HG03521 (cell line): ENCODE data around the gene LMF2.
"Not testable (repeated sequence)": the region's sequence is repeated elsewhere in the genome, so short reads cannot be mapped to it uniquely, and the experiment has no call there.

Source experiments
- ATAC-seq: cut with Tn5 transposase; IDR thresholded peaks from one replicate; pipeline ENCODE4 v1.9.1; 2021; ENCODE audit warnings: mild to moderate bottlenecking, moderate library complexity; ENCODE audit not compliant: unreplicated experiment

The LMF2 gene

GRCh38 chr22:50507421-50507990 lies at the start of gene LMF2:
LMF2 (minus strand) TSS chr22:50507702; CDS start chr22:50507675, 27 bp downstream.
- ATAC-seq, result peak; percentile 57

GRCh38 chr22:50556703-50557102 lies 49.2 kb upstream of the LMF2 start:
- no peak for ATAC-seq

GRCh38 chr22:50553310-50553709 lies 45.8 kb upstream of the LMF2 start:
- no peak for ATAC-seq

GRCh38 chr22:50551160-50551752 lies 43.8 kb upstream of the LMF2 start:
- ATAC-seq, result no peak

DNA sequence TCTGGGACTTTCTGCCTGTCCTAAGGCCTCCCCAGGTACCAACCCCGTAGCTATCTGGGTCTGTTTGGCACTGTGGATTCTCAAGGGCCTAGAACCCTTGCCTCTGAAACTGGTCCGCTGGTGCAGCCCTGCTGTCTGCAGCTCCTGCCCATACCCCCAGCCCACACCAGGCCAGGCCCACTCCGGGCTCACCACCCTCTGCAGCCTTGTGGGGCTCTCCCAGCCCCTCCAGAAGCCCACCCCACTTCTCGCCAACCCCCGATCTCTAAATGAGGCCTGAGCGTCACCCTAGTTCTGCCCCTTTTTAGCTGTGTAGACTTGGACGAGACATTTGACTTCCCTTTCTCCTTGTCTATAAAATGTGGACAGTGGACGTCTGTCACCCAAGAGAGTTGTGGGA lies 42.9 kb upstream of the LMF2 start:
- ATAC-seq, result no peak

DNA sequence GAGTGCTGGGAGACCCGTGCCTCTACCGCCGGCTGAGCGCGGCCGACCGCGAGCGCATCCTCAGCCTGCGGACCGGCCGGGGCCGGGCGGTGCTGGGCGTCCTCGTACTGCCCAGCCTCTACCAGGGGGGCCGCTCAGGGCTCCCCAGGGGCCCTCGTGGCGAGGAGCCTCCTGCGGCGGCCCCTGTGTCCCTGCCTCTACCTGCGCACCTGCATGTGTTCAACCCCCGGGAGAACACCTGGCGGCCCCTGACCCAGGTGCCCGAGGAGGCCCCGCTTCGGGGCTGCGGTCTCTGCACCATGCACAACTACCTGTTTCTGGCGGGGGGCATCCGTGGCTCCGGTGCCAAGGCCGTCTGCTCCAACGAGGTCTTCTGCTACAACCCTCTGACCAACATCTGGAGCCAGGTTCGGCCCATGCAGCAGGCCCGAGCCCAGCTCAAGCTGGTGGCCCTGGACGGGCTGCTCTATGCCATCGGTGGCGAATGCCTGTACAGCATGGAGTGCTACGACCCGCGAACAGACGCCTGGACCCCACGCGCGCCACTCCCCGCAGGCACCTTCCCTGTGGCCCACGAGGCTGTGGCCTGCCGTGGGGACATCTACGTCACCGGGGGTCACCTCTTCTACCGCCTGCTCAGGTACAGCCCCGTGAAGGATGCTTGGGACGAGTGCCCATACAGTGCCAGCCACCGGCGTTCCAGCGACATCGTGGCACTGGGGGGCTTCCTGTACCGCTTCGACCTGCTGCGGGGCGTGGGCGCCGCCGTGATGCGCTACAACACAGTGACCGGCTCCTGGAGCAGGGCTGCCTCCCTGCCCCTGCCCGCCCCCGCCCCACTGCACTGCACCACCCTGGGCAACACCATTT lies 41.7 kb upstream of the LMF2 start:
- no peak for ATAC-seq

- ATAC-seq, result no peak
Measured at GRCh38 chr22:50548040-50548920, 40.8 kb upstream of the LMF2 start.

- ATAC-seq, result no peak
Measured at GRCh38 chr22:50547263-50547985, 39.9 kb upstream of the LMF2 start.

- ATAC-seq, result no peak
Measured at GRCh38 chr22:50546326-50547262, 39.1 kb upstream of the LMF2 start.

- no peak for ATAC-seq
Measured at GRCh38 chr22:50545522-50546325, 38.2 kb upstream of the LMF2 start, which contains the start of gene KLHDC7B. KLHDC7B (plus strand) TSS chr22:50545899; CDS start chr22:50546244, 345 bp downstream.

GRCh38 chr22:50544746-50545253 lies 37.3 kb upstream of the LMF2 start:
- no peak for ATAC-seq

DNA sequence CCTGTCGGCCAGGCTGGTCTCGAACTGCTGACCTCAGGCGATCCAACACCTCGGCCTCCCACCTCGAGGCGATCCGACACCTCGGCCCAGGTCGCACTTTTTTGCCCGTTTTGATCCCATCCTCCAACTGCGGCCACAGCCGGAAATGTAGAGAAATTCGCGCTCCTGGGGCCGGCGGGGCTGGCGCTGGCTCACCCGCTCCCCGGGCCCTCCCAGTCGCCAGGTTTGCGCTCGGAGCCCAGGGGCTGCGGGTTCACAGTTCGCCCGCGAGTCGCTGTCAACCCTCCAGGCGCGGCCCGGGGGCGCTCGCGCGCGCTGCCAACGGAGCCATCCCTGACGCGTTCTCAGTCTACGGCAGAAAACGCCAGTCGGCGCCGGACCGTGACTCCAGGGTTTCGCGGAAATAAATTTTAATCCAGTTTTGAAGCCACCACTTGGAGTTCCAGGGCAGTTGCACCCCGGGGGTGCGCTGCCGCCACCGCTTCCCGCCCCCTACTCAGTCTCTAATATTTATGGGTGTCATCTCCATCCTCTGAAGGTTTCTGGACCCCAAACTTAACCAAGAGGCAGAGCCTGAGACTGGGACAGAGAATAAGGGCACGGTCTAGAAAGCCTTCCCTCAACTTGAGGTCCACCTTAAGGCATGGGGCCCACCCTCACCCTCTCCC lies 36.7 kb upstream of the LMF2 start:
- ATAC-seq, result no peak

GRCh38 chr22:50542416-50542927 lies 35.0 kb upstream of the LMF2 start:
- no peak for ATAC-seq

DNA sequence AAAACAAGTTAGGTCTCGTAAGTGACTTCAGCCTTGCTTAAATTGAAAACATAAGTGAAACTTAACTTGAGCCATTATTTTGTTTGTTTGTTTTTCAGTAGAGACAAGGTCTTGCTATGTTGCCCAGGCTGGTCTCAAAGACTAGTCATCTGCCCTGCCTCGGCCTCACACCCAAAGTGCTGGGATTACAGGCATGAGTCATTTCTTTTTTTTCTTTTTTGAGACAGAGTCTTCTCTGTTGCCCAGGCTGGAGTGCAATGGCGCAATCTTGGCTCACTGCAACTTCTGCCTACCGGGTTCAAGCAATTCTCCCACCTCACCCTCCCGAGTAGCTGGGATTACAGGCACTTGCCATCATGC lies 34.1 kb upstream of the LMF2 start:
- ATAC-seq, result not testable (repeated sequence)

DNA sequence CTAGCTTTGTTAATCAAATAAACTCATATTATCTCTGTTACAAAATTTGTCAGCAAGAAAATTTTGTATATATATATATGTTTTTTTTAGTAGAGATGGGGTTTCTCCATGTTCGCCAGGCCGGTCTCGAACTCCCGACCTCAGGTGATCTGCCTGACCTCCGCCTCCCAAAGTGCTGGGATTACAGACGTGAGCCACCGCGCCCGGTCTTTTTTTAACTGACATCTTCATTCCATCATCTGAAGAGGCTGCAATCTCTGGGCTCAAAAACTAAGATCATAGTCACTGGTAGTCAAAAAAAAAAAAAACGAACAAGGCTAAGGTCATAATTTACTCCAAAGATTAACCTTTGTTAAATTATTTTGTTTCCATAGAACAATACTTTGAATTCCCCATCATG lies 32.9 kb upstream of the LMF2 start:
- ATAC-seq, result no peak

DNA sequence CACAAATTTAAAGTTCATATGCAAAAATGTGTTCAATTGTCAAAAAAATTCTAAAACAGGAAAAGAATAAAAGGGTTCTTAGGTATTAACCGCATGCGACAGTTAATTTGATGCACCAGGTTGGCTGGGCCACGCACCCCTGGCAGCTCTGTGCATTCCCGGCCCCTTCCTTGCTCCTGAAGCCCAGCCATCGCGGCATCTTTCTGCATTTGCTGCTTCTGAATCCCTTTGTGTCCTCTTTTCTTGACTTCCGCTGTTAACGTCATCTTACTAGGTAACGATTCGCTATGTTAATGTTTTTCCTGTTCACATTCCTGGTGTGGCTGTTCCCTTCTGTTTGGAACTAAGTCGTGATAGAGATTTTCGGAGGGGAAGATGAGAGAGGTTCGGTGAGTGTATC lies 30.3 kb upstream of the LMF2 start:
- no peak for ATAC-seq

- ATAC-seq, result no peak
Measured at GRCh38 chr22:50536226-50536625, 28.7 kb upstream of the LMF2 start.

DNA sequence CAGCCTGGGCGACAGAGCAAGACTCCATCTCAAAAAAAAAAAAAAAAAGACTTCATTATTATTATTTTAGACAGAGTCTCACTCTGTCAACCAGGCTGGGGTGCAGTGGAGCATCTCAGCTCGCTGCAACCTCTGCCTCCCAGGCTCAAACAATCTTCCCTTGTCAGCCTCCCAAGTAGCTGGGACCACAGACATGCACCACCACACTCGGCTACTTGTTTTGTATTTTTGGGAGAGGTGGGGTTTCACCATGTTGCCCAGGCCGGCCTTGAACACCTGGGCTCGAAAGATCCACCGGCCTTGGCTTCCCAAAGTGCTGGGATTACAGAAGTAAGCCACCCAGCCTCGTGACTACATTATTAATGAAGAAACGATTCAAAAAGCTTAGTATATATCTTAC lies 27.6 kb upstream of the LMF2 start:
- no peak for ATAC-seq
